GM18511 (cell line): ENCODE results near the gene PIKFYVE.
"Not testable (repeated sequence)": the region's sequence is repeated elsewhere in the genome, so short reads cannot be mapped to it uniquely, and the experiment has no call there.

Source experiments
- ATAC-seq: cut with Tn5 transposase; IDR thresholded peaks from one replicate; pipeline ENCODE4 v1.9.1; 2021; ENCODE audit warnings: mild to moderate bottlenecking, moderate library complexity; ENCODE audit not compliant: unreplicated experiment

PIKFYVE gene

DNA sequence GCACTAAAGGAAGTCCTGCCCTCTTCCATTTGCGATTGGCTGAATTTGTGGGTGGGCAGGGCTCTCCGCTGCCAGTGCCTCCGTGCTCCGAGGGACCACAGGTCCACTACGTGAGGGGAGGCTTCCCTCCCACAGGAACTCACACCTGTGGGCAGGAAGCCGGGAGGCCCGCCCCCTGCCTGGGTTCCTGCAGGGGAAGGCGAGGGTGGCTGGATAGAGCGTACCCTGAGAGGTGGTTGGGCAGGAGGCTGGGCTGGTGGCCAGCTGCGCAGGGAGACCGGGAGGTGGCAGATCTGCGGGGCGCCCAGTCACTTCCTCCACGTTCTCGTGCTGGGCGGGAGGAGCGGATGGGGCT, 93.6 kb downstream of the PIKFYVE start:
- ATAC-seq = no peak

DNA sequence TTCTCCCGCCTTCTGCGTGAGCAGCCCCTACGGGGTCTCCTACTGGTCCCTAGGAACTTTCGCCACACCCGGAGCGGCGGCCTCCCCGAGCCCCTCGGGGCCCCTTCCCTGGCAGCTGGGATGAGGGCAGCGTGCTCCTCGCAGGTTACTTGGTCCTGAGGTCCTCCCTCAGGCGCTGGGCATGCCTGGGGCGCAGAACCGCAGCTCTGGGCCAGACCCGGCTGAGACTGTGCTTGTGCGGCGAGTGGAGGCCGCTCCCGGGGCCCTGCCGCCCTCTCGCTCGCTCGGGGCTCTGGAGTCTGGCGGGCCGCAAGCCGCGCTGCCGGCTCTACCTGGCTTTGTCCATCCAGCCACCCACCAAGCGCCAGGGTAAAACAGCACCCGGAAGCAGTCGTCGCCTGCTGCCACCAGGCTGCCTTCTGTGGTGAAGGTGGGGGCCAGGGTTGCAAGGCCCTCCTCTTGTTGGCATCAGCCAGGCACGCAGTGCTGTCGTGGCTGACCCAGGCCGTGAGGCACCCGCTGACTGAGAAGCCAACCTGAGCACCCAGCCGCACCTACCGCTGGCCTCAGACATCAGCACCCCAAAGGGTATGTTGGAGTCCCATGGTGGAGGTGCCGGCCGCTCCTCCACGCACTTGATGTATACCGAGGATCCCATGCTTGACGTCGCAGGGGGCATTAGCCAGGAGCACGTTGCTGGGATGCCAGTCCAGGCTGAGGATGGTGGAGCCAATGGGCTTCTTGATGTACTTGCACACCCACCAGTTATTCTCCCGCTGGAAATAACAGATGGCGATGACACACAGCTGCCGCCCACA, 94.4 kb downstream of the PIKFYVE start:
- ATAC-seq = no peak

DNA sequence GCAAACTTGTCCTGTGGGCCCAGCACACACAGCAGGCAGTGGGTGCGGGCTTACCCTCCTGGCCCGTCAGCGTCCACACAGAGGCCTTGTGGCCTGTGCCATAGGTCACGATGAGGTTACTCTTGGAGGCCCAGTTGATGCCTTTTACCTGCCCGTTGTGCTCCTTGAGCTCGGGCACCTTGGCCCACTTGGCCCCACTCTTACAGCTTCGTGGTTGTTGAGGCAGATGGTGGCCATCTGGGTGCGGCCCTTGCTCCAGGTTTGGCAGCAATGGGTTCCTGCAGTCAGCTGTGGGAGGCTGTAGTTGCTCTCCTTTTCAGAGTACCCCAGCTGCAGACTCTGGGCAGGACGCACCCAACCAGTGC, 95.0 kb downstream of the PIKFYVE start:
- no peak for ATAC-seq

DNA sequence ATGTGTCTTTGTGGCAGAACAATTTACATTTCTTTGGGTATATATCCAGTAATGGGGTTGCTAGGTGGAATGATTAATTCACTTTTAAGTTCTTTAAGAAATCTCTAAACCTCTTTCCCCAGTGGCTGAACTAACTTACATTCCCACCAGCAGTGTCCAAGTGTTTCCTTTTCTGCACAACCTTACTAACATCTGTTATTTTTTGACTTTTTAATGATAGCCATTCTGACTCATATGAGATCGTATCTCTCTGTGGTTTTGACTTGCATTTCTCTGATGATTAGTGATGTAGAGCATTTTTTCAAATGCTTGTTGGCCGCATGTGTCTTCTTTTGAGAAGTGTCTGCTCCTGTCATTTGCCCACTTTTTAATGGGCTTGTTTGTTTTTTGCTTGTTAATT, 97.4 kb downstream of the PIKFYVE start:
- ATAC-seq = peak; percentile 81

DNA sequence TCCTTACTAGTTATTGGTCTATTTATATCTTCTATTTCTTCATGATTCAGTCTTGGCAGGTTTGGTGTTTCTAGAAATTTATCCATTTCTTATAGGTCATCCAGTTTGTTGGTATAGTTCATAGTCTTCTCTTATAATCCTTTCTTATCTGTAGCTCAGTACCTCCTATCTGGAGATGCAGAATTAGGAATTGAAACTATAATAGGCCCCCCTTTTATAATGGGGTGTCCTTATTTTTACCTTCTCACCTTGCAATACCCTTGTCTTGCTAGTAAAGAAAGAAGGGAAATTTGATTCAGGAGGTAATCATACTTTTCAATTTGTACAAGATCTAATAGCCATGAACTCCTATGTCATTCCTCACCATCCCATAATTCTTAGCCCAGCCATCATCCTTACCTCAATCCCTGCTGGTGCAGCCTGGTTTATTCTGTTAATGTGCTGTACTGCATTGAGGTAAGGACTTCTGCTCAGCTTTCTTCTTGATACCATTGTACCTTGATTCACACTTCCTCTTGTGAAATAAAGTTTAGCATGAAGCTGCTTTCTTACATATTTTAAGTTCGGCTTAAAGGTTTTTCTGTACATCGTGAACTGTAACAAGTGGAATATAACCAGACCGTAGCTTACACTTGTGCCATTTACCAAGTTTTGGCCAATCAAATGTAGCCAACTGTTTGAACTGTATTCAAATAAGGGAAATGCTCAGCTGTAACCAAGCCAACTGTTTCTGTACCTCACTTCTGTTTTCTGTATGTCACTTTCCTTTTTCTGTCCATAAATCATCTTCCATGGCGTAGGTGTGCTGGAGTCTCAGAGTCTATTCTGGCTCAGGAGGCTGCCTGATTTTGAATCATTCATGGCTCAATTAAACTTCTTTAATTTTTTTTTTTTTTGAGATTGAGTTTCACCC, 100.4 kb downstream of the PIKFYVE start:
- ATAC-seq = peak; percentile 62

DNA sequence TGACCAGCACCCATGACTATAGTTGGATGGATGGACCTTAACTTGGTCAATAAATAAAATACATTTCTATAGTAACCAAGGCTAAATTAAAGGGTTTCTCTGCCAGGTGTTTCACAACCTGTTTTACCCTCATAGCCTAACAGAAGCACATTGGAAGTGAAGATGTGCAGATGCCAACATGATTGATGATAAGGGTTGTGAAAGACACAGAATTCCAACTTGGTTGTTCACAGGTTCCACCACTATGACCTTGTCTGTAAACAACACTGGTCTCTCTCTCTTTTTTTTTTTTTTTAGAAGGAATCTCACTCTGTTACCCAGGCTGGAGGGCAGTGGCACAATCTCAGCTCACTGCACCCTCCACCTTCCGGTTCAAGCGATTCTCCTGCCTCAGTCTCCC, 103.0 kb downstream of the PIKFYVE start:
- ATAC-seq = no peak

DNA sequence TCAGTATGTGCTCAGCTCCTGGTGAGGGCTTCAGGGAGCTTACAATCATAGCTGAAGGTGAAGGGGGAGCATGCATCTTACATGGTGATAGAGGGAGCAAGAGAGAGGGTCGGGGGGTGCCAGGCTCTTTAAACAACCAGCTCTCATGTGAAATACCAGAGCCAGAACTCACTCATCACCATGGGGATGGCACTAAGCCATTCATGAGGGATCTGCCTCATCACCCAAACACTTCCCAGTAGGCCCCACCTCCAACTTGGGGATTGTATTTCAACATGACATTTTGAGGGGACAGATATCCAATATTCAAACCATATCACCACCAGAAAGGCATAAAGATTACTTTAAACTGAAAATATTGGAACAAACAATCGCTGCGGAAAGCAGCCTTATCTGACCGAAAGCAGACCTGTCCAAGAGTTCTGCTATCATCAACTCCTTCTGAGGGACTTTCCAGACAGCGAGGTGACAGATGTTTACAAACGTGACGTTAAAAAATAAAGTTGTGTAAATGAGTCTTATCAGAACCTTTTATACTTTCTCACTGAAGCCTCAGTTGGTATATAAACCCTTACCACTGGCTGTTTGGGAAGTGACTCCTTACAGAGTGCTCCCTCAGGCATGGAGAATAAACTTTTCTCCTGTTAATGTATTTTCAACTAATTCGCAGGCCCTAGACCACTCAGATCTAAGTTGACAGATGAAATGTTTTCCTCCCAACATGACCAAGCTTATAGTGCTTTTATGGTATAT, 105.0 kb downstream of the PIKFYVE start:
- ATAC-seq = no peak

DNA sequence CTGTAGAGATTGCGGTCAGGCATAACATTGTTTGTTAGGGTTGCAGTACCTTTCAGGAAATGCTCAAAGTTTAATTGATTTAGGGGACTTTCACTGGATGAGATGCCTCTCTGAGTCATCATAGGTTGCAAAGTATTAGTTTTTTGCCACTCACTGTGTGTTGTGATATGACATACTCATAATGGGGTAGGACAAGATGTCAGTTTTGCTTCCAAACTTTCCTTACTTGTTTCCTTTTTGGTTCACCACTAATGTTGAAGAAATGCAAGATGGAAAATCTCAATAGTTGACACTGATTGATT, 105.5 kb downstream of the PIKFYVE start:
- no peak for ATAC-seq

DNA sequence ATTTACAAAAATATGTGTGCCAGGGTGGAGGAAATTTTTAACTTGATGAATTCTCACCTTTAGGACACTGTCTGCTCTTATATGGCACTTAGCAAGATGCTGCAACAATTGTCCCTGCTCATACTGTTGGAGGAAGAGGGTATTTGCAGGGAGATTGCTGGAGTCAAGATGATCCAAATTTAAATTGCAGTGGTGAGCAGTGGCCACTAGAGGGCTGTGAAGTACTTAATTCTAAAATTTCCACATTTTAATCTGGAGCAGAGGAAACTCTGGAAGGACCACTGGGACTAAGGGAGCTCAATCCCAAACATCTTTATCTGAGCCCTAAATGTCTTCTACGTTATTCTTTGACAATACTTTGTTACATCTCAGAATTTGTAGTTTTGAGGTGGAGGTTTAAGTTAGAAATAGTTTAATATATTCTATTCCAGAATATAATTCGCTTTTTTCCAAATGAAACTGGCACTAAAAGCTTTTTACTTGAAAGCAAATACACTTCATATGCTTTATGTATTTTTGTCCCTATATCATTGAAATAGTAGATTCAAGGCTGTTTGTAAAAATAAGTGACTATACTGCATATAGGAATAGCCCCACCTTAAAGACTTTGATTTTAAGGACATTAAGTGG, 107.5 kb downstream of the PIKFYVE start:
- ATAC-seq = no peak

DNA sequence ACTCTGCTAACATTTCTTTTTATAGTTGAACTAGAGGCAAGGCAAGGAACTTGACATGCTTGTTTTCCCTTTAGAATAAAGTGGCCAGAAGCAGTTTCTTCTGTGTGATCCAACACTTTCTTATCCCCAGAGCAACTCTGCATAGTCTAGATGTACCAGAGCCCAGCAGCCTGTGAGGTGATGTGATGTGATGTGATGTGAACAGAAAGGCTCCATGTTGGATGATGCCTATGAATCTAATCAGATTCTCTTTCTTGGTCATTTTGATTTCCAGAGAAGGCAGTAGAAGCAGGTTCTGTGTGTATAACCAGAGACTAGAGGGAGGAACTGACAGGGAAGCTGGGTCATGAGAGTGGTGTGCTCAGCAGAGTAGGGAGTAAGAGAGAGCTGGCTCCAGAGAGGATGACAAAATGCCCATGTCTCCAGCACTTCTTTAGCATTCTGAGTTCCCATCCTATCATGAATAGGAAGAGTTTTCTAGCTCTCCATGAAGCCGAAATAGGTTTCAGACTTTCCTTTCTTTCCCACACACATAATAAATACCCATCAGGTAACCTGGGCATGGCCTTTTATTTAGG, 109.5 kb downstream of the PIKFYVE start:
- no peak for ATAC-seq

DNA sequence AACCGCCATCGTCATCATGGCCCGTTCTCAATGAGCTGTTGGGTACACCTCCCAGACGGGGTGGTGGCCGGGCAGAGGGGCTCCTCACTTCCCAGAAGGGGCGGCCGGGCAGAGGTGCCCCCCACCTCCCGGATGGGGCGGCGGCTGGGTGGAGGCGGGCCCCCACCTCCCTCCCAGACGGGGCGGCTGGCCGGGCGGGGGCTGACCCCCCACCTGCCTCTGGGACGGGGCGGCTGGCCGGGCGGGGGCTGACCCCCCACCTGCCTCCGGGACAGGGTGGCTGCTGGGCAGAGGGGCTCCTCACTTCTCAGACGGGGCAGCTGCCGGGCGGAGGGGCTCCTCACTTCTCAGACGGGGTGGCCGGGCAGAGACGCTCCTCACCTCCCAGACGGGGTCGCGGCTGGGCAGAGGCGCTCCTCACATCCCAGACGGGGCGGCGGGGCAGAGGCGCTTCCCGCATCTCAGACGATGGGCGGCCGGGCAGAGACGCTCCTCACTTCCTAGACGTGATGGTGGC, 111.3 kb downstream of the PIKFYVE start:
- not testable (repeated sequence) for ATAC-seq

DNA sequence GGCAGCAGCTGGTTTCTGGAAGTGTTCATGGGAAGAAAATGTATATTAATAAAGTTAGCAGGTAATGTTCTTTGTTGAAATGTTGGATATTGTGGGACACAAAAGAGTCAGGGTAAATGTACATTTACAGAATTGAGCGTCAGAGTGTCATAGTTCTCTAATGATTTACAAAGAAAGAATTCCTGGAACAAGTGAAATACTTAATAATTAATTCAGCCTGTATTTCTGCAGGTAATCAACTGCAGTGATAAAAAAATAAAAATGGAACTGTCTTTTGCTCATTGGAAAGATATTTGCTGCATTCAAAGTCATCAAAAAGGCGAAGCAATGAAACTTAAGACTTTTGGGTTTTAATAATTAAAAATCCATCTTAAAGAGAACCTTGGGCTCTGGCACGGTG, 113.1 kb downstream of the PIKFYVE start:
- ATAC-seq = no peak

DNA sequence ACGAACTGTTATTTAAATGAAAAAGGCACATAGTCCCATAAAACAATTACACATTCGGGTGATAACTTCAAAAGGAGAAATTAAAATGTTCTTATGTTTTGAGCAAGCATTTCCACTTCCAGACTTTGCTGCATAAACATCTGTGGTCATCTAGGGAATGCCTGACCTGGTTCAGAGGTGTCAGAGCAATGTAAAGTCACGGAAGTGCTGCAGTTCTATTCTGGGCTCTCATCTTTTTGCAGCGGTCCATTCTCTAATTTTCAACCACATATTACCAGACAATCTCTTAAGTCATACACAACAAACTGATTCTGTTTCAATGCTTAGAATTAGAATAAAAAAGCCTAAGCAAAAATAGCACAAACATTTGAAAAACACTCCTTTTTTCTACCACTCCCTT, 118.6 kb downstream of the PIKFYVE start:
- no peak for ATAC-seq

DNA sequence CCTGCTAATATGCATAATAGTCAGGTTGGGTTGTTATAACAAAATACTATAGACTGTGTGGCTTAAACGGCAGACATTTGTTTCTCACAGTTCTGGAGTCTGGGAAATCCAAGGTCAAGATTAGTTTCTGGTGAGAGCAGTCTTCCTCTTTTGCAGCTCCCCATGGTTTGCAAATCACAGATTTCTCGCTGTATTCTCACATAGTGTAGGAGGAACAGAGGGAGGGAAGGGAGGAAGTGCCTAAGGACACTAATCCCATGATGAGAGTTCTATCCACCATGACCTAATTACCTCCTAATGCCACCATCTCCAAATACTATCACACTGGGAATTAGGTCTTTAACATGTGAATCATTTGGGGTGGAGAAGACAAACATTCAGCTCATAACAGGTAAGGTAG, 120.5 kb downstream of the PIKFYVE start:
- ATAC-seq = no peak

DNA sequence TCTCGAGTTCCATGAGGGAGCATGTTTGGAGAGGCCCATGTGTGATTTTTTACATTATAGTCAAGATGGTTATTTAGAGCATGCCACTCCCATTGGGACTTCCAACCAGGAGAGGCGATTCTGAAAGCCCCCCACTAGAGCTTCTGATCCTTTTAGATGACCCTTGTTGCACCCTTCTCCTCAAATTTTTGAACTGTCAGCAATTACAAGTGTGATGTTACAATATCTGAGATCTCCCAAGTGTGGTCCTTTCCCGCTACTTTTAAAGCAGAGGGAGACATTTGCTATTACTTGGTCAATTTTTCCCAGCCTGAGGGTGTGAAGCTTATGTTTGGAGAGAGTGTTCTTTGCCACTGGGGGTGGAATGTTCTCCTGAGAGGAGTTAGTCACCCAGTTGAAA, 123.9 kb downstream of the PIKFYVE start:
- no peak for ATAC-seq

DNA sequence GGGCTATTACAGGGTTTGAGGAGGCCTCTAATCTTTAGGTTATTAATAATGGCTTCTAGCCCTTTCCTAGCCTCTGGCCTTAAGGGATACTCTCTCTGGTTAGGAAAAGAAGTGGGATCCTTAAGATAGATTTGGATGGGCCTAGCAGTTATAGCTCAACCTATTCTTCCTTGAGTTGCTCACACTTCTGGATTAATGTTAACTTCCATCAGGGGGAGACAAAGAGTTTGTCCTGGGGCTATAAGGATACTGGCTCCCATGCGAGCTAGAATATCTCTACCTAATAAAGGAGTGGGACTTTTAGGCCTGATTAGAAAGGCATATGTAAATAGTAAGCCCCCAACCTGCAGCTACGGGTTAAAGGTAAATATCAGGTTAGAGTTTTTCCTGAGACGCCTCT, 126.2 kb downstream of the PIKFYVE start:
- ATAC-seq = no peak

DNA sequence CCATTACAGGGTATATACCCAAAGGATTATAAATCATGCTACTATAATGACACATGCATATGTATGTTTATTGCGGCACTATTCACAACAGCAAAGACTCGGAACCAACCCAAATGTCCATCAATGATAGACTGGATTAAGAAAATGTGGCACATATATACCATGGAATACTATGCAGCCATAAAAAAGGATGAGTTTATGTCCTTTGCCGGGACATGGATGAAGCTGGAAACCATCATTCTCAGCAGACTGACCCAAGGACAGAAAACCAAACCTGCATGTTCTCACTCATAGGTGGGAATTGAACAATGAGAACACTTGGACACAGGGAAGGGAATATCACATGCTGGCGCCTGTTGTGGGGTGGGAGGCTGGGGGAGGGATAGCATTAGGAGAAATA, 130.7 kb downstream of the PIKFYVE start:
- ATAC-seq = not testable (repeated sequence)

DNA sequence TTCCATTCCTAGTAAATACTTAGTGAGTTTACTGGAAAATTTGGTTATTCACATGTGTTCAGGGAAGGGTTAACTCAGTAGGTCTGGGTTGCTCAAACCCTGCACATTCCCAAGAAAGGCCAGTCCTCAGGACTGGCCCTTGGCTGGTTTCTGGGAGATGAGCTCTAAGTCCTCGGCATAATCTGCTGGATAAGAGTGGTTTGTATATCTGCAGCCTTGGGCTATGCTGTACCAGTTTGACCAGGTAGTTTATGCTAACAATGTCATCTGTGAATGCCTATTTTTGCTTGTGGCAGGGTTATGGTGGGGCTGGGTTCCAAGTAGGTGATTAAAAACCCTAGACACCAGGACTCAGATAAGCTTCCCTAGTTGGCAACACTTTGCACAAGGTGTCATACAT, 133.1 kb downstream of the PIKFYVE start:
- no peak for ATAC-seq

DNA sequence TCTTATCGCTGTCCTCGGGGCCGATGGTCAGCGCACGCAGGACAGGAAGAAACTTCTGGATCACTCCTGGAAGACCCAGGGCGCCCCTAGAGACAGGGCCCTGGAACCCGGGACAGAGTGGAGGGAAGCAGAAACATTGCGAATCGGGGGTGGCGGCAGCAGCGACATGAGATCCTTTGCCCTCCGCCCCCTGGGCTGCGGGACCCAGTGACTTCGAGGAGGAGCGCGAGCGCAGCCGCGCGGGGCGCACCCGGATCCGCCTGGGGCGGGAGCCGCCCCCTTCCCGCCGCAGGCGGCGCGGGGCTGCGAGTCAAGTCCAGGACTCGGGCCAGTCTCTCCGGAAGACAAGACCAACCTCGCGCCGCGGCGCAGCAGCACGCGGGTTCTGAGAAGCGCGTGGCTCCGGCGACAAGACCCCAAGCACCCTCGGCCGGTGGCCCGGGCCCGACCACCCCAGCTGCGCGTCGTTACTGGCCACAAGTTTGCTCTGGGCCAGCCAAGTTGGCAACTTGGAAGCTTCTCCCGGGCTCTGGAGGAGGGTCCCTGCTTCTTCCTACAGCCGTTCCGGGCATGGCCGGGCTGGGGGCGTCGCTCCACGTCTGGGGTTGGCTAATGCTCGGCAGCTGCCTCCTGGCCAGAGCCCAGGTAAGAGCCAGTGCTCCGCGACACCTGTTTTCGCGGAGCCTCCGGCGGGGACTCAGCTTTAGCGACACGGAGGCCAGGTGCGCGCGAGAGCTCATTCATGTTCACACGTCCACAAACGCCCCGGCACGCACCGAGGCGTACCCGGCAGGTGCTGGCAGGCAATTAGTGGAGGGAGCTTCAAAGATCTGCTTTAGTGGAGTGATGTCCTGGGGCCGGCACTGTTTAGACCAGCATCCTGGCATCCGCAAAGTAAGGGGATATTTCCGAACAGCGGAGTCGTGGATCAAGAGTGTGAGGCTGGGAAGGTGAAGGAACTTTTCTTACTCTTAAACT, 140.7 kb downstream of the PIKFYVE start, which contains the start of gene PTH2R:
PTH2R (plus strand) TSS at position 319 of the 978 bp plus-strand sequence; CDS start at position 571, 252 bp downstream.
- ATAC-seq = no peak
